Upper lobe of left lung (tissue), 6 donors: ENCODE data around the gene KHDC1. TPM values are rescaled to one million over a fixed set of nuclear protein-coding genes. Genes with fewer than 3 reads are reported as not detected.
"Not testable (repeated sequence)": the region's sequence is repeated elsewhere in the genome, so short reads cannot be mapped to it uniquely, and the experiment has no call there.

Experiments used
- ATAC-seq, 2 donors: fragments of 200-7000 bp; cut with Tn5 transposase; one replicate each; pipeline ENCODE4 v1.9.1; 2022; ENCODE audit warnings: mild to moderate bottlenecking in 2 of 2, moderate library complexity in 2 of 2; ENCODE audit not compliant: low FRiP score in 2 of 2
- DNase-seq, 2 donors: peaks; one replicate each; pipeline ENCODE4 v3.0.0-alpha.2; 2019 to 2020
- H3K27ac ChIP-seq, 4 donors: fragments of 200-600 bp; sonication (generic); one replicate each; pipeline ENCODE4 v1.5.1; 2016 to 2019
- H3K27me3 ChIP-seq, 4 donors: fragments of 200-600 bp; sonication (generic); one replicate each; pipeline ENCODE4 v1.5.1; 2017 to 2019
- H3K36me3 ChIP-seq, 4 donors: fragments of 200-600 bp; sonication (generic); one replicate each; pipeline ENCODE4 v1.5.1; 2016 to 2019
- H3K4me1 ChIP-seq, 4 donors: fragments of 200-600 bp; sonication (generic); one replicate each; pipeline ENCODE4 v1.5.1; 2018 to 2019
- H3K4me3 ChIP-seq, 4 donors: fragments of 200-600 bp; sonication (generic); one replicate each; pipeline ENCODE4 v1.5.1; 2017 to 2019; ENCODE audit warnings: mild to moderate bottlenecking in 2 of 4, moderate library complexity in 1 of 4
- H3K9me3 ChIP-seq, 4 donors: fragments of 200-600 bp; sonication (generic); one replicate each; pipeline ENCODE4 v1.5.1; 2018 to 2019
- CTCF ChIP-seq, 6 experiments: fragments of 450-650 bp in 4 of 6; fragments of 200-600 bp in 2 of 6; sonication (generic) in 2 of 6; IDR thresholded peaks; one replicate each; pipeline ENCODE4 v1.5.1; 2016 to 2019; ENCODE audit warnings: antibody characterized with exemption in 6 of 6
- EP300 ChIP-seq, 4 donors: sonication (generic); formaldehyde crosslinking; IDR thresholded peaks; one replicate each; pipeline ENCODE4 v1.5.1; 2017; ENCODE audit warnings: antibody characterized with exemption in 4 of 4, control low read depth in 2 of 4
- POLR2A ChIP-seq, 4 donors: fragments of 450-650 bp; IDR thresholded peaks; one replicate each; pipeline ENCODE4 v1.5.1; 2016 to 2017; ENCODE audit warnings: antibody characterized with exemption in 4 of 4, mild to moderate bottlenecking in 2 of 4
- POLR2AphosphoS5 ChIP-seq, 2 donors: sonication (generic); formaldehyde crosslinking; IDR thresholded peaks; one replicate each; pipeline ENCODE4 v1.5.1; 2017; ENCODE audit warnings: antibody characterized with exemption in 2 of 2
- WGBS, 2 donors: methylation state at CpG; one replicate each; pipeline ENCODE4 v1.1.5; 2017 to 2018; 5-methylcytosine and 5-hydroxymethylcytosine counted together
- total RNA-seq, 6 donors: library from RNA; depleted of rRNA in 4 of 6; stranded (reverse); fragments of >200 nt in 4 of 6; gene quantifications; one replicate each; pipeline versions ENCODE4 v1.1.0 to v1.2.1, GENCODE V29; 2016 to 2021
- donor health status: DM: no; HTN: no; CAD: no; lungs with moderate emphysema.
- donor health status: DM: no; HTN: yes; CAD: no; lungs with severe emphysema.

KHDC1 gene
- total RNA-seq, 6 donors from 2014 or later = 1.3 to 2.6 (median 2.0) TPM; not detected in 1

- 89 to 93% methylated on average over 3 of the region's 3 CpGs for WGBS, 2 donors
- no peaks in the 10 kb centered on the region for H3K36me3 ChIP-seq
- no peak overlapping the region for H3K27ac ChIP-seq
- H3K27me3 ChIP-seq = no peaks in the 10 kb centered on the region
- TF ChIP-seq EP300 (IDR thresholded peaks at IDR 0.05) (no peak), POLR2A (IDR thresholded peaks at IDR 0.05) (no peak), POLR2AphosphoS5 (IDR thresholded peaks at IDR 0.05) (no peak), CTCF (IDR thresholded peaks at IDR 0.05) (no peak)
- H3K9me3 ChIP-seq = no peaks in the 10 kb centered on the region
- H3K4me3 ChIP-seq = no peak overlapping the region
- H3K4me1 ChIP-seq = peaks cover 9 to 18% (median 13%) of the 10 kb centered on the region in 4 donors
- DNase-seq (no peak), ATAC-seq (peak in 1 of 2 donors; percentile 59)
Observed at GRCh38 chr6:73264446-73264845, 1.4 kb upstream of the KHDC1 start.

- H3K27ac ChIP-seq = peak overlapping the region in 2 of 4 donors; percentile 44 to 74
Observed at GRCh38 chr6:73263570-73263909, 544 bp upstream of the KHDC1 start.

GRCh38 chr6:73258721-73259120 lies 4.3 kb downstream of the KHDC1 start:
- Histone ChIP-seq H3K27me3 (no peaks in the 10 kb centered on the region), H3K4me1 (peaks cover 7 to 15% (median 11%) of the 10 kb centered on the region in 4 donors), H3K36me3 (no peaks in the 10 kb centered on the region), H3K4me3 (no peak overlapping the region), H3K27ac (no peak overlapping the region), H3K9me3 (no peaks in the 10 kb centered on the region)
- ATAC-seq (no peak), DNase-seq (no peak)
- 83 to 88% methylated on average over 1 of the region's 1 CpG for WGBS, 2 donors
- TF ChIP-seq CTCF (IDR thresholded peaks at IDR 0.05) = no peak
- TF ChIP-seq EP300 (IDR thresholded peaks at IDR 0.05) = no peak
- no peak for TF ChIP-seq POLR2A (IDR thresholded peaks at IDR 0.05)
- TF ChIP-seq POLR2AphosphoS5 (IDR thresholded peaks at IDR 0.05) = no peak

More at GRCh38 chr6:73263570-73263909, 544 bp upstream of the KHDC1 start:
- WGBS, 2 donors = 27 to 35% methylated on average over 5 to 7 of the region's 7 CpGs
- no peaks in the 10 kb centered on the region for H3K36me3 ChIP-seq
- peaks cover 9 to 18% (median 13%) of the 10 kb centered on the region in 4 donors for H3K4me1 ChIP-seq
- TF ChIP-seq POLR2AphosphoS5 (IDR thresholded peaks at IDR 0.05) = no peak
- TF ChIP-seq CTCF (IDR thresholded peaks at IDR 0.05) = no peak
- TF ChIP-seq POLR2A (IDR thresholded peaks at IDR 0.05) = no peak
- TF ChIP-seq EP300 (IDR thresholded peaks at IDR 0.05) = no peak
- ATAC-seq (peak; percentile 8 to 18), DNase-seq (no peak)
- H3K9me3 ChIP-seq = no peaks in the 10 kb centered on the region
- no peaks in the 10 kb centered on the region for H3K27me3 ChIP-seq
- H3K4me3 ChIP-seq = peak overlapping the region; percentile 47 to 87 (median 61)

- WGBS, 2 donors = 97% methylated on average over 5 of the region's 5 CpGs
- H3K27me3 ChIP-seq = not testable (repeated sequence)
Observed at GRCh38 chr6:73254323-73254722, 8.7 kb downstream of the KHDC1 start.

GRCh38 chr6:73252703-73253102 lies 10.3 kb downstream of the KHDC1 start:
- Histone ChIP-seq H3K27me3 (no peaks in the 10 kb centered on the region), H3K9me3 (no peaks in the 10 kb centered on the region), H3K36me3 (no peaks in the 10 kb centered on the region), H3K27ac (no peak overlapping the region), H3K4me1 (no peaks in the 10 kb centered on the region), H3K4me3 (no peak overlapping the region)
- DNase-seq = no peak
- 94 to 95% methylated on average over 2 of the region's 2 CpGs for WGBS, 2 donors
- ATAC-seq = no peak
- TF ChIP-seq POLR2AphosphoS5 (IDR thresholded peaks at IDR 0.05) = no peak
- TF ChIP-seq EP300 (IDR thresholded peaks at IDR 0.05) = no peak
- no peak for TF ChIP-seq POLR2A (IDR thresholded peaks at IDR 0.05)
- TF ChIP-seq CTCF (IDR thresholded peaks at IDR 0.05) = no peak

More at GRCh38 chr6:73254323-73254722, 8.7 kb downstream of the KHDC1 start:
- H3K36me3 ChIP-seq, H3K4me3 ChIP-seq, H3K27ac ChIP-seq, H3K9me3 ChIP-seq, ATAC-seq, H3K4me1 ChIP-seq, DNase-seq: not testable (repeated sequence)
